HG03432 (cell line): Measurements from ENCODE around the gene FBXO4.

Source experiments
- ATAC-seq: cut with Tn5 transposase; IDR thresholded peaks from one replicate; pipeline ENCODE4 v1.9.1; 2021; ENCODE audit warnings: mild to moderate bottlenecking, moderate library complexity; ENCODE audit not compliant: unreplicated experiment

The FBXO4 gene, protein sequence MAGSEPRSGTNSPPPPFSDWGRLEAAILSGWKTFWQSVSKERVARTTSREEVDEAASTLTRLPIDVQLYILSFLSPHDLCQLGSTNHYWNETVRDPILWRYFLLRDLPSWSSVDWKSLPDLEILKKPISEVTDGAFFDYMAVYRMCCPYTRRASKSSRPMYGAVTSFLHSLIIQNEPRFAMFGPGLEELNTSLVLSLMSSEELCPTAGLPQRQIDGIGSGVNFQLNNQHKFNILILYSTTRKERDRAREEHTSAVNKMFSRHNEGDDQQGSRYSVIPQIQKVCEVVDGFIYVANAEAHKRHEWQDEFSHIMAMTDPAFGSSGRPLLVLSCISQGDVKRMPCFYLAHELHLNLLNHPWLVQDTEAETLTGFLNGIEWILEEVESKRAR

DNA sequence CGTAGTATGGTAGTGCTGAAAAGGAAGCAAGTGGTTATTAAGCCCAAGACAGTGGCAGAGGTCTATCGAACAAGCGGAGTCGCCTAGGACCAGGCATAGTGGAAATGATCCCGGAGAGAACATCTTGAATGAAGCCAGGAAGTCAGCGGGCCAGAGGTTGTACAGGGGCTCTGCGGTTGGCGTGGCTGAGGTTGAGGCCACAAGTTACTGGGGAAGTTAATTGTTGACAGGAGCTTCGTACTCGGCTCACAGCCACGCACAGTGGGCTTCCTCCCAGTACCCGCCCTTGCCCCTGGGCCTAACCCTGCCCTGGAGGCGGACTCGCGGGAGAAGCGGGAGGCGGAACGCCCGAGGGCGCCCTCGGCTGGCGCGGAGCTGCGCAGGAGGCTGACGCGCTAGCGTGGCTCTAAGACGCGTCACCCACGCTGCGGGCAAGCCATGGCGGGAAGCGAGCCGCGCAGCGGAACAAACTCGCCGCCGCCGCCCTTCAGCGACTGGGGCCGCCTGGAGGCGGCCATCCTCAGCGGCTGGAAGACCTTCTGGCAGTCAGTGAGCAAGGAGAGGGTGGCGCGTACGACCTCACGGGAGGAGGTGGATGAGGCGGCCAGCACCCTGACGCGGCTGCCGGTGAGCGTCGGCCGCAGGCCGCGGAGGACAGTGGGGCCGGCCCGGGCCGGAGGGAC is at the start of gene FBXO4:
TSS of gene FBXO4 (plus strand) at position 410 of the 683 bp plus-strand sequence. CDS start at position 439, 29 bp downstream.
- ATAC-seq: peak; percentile 98

GRCh38 chr5:41876678-41877077 is 48.4 kb upstream of the FBXO4 start:
- no peak for ATAC-seq

DNA sequence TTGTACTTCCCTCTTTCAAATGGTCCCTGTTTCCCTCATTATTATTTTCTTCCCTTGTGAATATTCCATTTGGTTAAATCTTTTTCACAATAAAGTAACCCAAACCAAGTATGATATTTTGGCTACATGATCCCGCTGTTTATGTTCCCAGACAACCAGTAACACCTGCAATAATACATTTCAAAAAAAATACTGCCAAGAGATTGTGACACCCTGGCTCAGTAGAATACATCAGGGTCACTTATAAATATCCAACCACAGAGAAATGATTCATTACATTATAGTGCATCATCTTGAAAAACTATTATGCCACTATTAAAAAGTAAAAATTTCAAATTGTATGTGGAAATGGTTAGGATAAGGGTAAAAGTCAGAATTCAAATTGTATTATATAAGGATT is 47.7 kb upstream of the FBXO4 start:
- ATAC-seq: no peak

GRCh38 chr5:41878173-41878572 is 46.9 kb upstream of the FBXO4 start:
- peak; percentile 28 for ATAC-seq

DNA sequence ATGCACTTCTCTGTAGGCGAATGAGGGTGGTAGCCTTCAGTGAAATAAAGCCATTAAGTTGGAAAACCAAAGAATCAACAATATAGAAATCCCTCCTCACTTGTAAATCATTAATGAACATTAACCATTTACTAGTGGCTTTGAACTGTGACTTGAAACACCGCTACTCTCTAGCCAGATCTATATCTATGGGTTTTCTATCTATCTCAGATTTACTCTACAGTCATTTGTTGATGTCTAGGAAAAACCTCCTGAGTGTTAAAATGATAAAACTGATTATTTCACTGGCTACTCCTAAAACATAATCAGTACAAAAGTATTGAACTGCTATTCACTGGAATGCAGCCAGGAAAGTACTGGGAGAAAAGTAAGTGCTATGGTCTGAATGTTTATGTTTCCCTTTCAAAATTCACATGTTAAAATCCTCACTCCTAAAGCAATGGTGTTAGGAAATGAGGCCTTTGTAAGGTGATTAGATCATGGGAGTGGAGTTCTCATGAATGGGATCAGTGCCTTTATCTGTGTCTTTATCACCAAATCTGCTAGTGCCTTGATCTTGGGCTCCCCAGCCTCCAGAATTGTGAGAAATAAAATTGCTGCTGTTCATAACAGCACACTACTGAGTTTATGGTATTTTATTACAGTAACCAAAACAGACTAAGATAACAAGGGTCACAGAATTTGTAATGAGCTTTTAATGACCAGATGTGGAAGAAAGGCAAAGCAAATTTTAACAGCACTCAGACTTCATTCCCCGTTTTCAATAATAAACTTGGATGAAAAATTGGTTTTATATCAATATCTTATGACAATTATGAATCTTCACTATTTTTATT is 46.2 kb upstream of the FBXO4 start:
- ATAC-seq: peak; percentile 65

- no peak for ATAC-seq
These were observed 42.3 kb upstream of the FBXO4 start for GRCh38 chr5:41882765-41883164.

- ATAC-seq: no peak
These were observed 41.8 kb upstream of the FBXO4 start for GRCh38 chr5:41883243-41883642.

DNA sequence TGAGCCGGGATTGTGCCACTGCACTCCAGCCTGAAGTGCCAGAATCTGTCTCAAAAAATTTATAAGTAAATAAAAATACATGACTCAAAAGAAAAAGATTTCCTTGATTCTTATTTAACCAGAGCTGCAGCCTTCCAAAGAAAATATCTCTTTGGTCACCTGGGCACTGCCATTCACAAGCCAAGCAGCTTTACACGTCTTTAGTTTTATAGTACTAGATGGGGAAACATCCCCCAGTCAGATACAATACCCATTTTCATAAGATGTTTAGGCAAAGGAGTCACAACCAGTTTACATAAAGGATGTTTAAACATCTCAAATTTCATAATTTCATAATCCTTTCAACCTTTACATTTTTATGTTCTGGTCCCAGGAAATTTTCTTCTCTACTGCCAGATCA is 41.1 kb upstream of the FBXO4 start:
- ATAC-seq: no peak

DNA sequence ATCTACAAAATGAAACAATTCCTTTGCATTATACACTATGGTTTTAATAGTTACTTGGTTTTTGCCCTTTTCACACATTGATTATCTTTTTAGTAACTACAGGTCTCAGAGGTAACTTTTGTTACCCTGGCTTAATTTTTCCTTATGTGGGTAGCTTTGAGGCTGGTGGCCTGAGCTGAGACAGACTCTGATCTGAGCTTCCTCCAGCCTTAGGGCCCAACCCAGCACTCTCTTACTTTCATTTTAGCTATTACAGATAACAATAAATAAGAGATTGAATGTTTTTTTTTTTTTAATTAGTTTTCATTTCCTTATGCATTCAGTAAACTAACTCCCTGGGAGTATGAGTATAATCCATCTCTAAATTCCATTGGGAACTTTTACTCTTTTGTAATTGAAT is 39.8 kb upstream of the FBXO4 start:
- no peak for ATAC-seq

GRCh38 chr5:41891066-41891707 is 33.9 kb upstream of the FBXO4 start:
- ATAC-seq: peak; percentile 62

- no peak for ATAC-seq
These were observed 33.0 kb upstream of the FBXO4 start for GRCh38 chr5:41892031-41892430.

DNA sequence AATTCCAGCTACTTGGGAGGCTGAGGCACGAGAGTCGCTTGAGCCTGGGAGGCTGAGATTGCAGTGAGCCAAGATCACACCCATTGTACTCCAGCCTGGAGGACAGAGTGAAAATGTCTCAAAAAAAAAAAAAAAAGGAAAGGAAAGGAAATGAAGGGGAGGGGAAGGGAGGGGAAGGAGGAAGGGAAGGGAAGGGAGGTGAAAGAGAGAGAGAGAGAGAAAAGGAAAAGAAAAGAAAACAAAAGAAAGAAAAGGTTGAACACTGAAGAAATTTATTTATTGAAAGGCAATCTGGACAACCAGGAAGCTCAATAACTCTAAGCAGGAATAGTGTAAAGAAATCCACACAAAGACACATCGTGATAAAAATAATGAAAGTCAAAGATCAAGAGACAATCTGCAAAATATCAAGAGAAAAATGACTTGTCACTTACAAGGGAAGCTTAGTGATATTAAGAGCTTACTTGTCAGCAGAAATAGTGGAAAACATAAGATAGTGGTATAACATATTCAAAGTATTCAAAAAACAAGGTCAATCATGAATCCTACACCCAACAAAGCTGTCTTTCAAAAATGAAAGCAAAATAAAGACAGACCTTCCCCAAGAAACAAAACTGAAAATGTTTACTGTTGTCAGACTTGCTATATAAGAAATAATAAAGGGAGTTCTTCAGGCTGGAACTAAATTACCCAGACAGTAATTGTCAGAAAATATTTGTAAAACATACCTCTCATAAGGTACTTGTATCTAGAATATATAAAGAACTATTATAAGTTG is 31.8 kb upstream of the FBXO4 start:
- ATAC-seq: peak; percentile 62

DNA sequence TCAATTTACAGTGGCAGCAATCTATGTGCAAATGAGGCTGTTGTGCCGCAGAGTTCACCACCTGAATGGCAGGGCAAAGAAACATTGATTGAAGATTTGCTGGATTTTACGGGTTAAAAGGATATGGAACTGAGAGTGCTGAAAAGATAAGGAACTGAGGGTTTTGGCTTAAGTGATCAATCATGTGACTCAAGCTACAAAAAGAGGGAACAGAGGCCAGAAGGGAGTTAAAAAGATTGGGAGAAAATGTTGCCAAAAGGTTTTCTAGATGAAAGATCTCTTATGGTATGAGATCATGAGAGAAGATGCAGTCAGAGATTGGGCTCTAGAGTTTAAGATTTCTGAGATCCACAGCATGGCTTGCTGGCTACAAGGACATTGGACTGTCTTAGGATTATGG is 28.9 kb upstream of the FBXO4 start:
- ATAC-seq: no peak

GRCh38 chr5:41903382-41903891 is 21.6 kb upstream of the FBXO4 start:
- ATAC-seq: no peak

GRCh38 chr5:41903892-41904799 is 20.9 kb upstream of the FBXO4 start, which contains the start of gene RIMOC1:
TSS of gene RIMOC1 (plus strand) at chr5:41904344. CDS start at chr5:41904368, 24 bp downstream.
- ATAC-seq: peak; percentile 98

DNA sequence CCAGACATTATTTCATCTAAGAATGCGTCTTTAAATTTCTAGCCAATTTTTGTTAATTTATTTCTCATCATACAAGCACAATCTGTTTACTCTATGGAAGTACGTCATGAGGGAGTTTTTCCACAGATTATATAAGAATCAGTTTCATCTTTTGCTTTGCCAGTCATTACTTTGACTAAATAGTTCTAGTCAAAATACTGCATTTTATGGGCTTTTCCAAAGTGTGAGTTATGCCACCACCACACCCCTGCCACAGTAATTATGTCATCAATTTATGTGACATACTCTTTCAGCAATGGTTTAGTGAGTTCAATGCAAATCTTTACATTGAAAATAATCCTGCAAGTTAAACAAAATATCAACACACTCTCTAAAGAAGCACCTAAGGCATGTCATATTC is 18.9 kb upstream of the FBXO4 start:
- no peak for ATAC-seq

- no peak for ATAC-seq
These were observed 16.6 kb upstream of the FBXO4 start for GRCh38 chr5:41908374-41909079.

DNA sequence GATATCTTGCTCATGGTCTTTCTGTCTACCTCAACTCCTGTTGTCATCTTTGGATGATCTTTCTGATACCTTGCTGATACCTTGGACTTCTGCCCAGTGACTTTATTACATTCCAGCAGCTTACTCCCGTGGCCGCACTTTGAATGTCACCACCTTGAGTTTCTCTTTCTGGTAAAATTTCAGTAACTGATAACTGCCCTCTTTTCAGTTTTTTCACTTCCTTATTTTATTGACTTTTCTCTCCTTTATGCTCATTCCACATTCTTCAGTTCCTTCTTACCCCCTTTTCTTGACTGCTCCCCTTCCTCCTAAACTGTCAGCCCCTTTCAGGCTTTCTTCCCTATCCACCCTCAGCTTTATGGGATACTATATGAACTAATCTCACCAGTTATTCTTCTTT is 7.0 kb upstream of the FBXO4 start:
- peak; percentile 67 for ATAC-seq
